GM12878 (cell line): ENCODE measurements around the gene CEP97. TPM values are rescaled to one million over a fixed set of nuclear protein-coding genes. Genes with fewer than 3 reads are reported as not detected.

Source experiments
- ATAC-seq: fragments of 200-7000 bp; cut with Tn5 transposase; 3 replicates; pipeline ENCODE4 v1.9.1; 2020; ENCODE audit warnings: mild to moderate bottlenecking, moderate library complexity
- BruUV-seq: library from RNA; stranded (reverse); fragments of 400-500 nt; replicated peaks from 2 replicates; lab custom pipeline; 2021; lab: Mats Ljungman, UMichigan
- CTCF ChIA-PET: fragments of 300-600 bp; sonication (Branson Sonifier 250); formaldehyde crosslinking; extraction: SDS; loops from one replicate; lab custom pipeline; 2021; ENCODE audit warnings: inconsistent platforms; lab: Yijun Ruan, JAX
- POLR2A ChIA-PET: fragments of 350-600 bp; formaldehyde crosslinking; extraction: SDS; loops from one replicate; lab custom pipeline; 2021; ENCODE audit warnings: inconsistent platforms; lab: Charles Lee
- RAD21 ChIA-PET: fragments of 300-600 bp; sonication (Branson Sonifier 250); formaldehyde crosslinking; loops from one replicate; lab custom pipeline; 2023; ENCODE audit warnings: antibody characterized with exemption; ENCODE audit not compliant: unreplicated experiment; lab: Charles Lee
- SMC1A ChIA-PET: fragments of 300-600 bp; sonication (Branson Sonifier 250); formaldehyde crosslinking; loops from one replicate; lab custom pipeline; 2023; ENCODE audit not compliant: unreplicated experiment, uncharacterized antibody; lab: Charles Lee
- DNase-seq: peaks from one replicate; pipeline ENCODE4 v3.0.0-alpha.2; 2011; ENCODE audit warnings: low read depth, low spot score
- FAIRE-seq: peaks from 3 replicates; lab custom pipeline; 2011; peaks lifted over from hg19 to GRCh38; lab: Jason Lieb, UNC
- H2AFZ ChIP-seq: 2 replicates; pipeline ENCODE4 v1.6.0; 2011; ENCODE audit warnings: low read depth, low read length, control low read depth; ENCODE audit not compliant: control insufficient read depth
- H3K27ac ChIP-seq: 2 replicates; pipeline ENCODE4 v1.5.1; 2011; ENCODE audit warnings: control low read depth; ENCODE audit not compliant: control insufficient read depth, insufficient read depth
- H3K27me3 ChIP-seq, 2 experiments: replicated peaks in 1 of 2; 2 replicates each; pipeline versions ENCODE4 v1.6.0 to v1.6.1; 2011; ENCODE audit warnings: low read length in 1 of 2; ENCODE audit not compliant: control insufficient read depth in 2 of 2, insufficient read depth in 2 of 2
- H3K36me3 ChIP-seq, 2 experiments: 2 replicates each; pipeline ENCODE4 v1.5.1; 2011; ENCODE audit warnings: low read length in 1 of 2; ENCODE audit not compliant: control insufficient read depth in 2 of 2, insufficient read depth in 2 of 2
- H3K4me1 ChIP-seq: 2 replicates; pipeline ENCODE4 v1.6.1; 2011; ENCODE audit warnings: mild to moderate bottlenecking, low read length, moderate library complexity, mixed read lengths; ENCODE audit not compliant: control insufficient read depth, insufficient read depth
- H3K4me2 ChIP-seq: 2 replicates; pipeline ENCODE4 v1.6.0; 2011; ENCODE audit warnings: control low read depth; ENCODE audit not compliant: control insufficient read depth, insufficient read depth
- H3K4me3 ChIP-seq: fragments of 200-600 bp; sonication (generic); 2 replicates; pipeline ENCODE4 v1.5.1; 2016
- H3K79me2 ChIP-seq: 2 replicates; pipeline ENCODE4 v1.6.0; 2011; ENCODE audit warnings: low read length; ENCODE audit not compliant: control insufficient read depth, insufficient read depth
- H3K9ac ChIP-seq: 2 replicates; pipeline ENCODE4 v1.8.0; 2011; ENCODE audit warnings: low read length, control low read depth, mixed read lengths; ENCODE audit not compliant: control insufficient read depth, insufficient read depth
- H3K9me3 ChIP-seq: replicated peaks from 3 replicates; pipeline ENCODE4 v1.5.1; 2011; ENCODE audit warnings: mild to moderate bottlenecking, low read length; ENCODE audit not compliant: control insufficient read depth, insufficient read depth
- H4K20me1 ChIP-seq: 2 replicates; pipeline ENCODE4 v1.6.0; 2011; ENCODE audit not compliant: control insufficient read depth, insufficient read depth
- BRCA1 ChIP-seq: IDR thresholded peaks from 2 replicates; pipeline ENCODE4 v1.6.1; 2011; ENCODE audit warnings: low read depth, low read length, improper control_type of control experiment
- CBX5 ChIP-seq: sonication (generic); IDR thresholded peaks from 2 replicates; pipeline ENCODE4 v1.6.1; 2016; ENCODE audit warnings: low read depth, moderate library complexity, mild to moderate bottlenecking, inconsistent platforms
- E2F8 ChIP-seq: fragments of 450-650 bp; IDR thresholded peaks from 2 replicates; pipeline ENCODE4 v1.6.1; 2018; ENCODE audit warnings: mild to moderate bottlenecking, low read depth, moderate library complexity; ENCODE audit not compliant: partially characterized antibody
- EP300 ChIP-seq, 2 experiments: fragments of 150-350 bp in 1 of 2; IDR thresholded peaks; 2 replicates each; pipeline ENCODE4 v1.6.1; 2011 to 2012; ENCODE audit warnings: low read depth in 2 of 2, low read length in 2 of 2, borderline replicate concordance in 1 of 2, improper control_type of control experiment in 1 of 2, inconsistent platforms in 1 of 2; ENCODE audit not compliant: control insufficient read depth in 1 of 2
- HCFC1 ChIP-seq: fragments of 150-350 bp; IDR thresholded peaks from 2 replicates; pipeline ENCODE4 v1.6.1; 2014; ENCODE audit warnings: low read length
- RAD51 ChIP-seq: fragments of 450-650 bp; IDR thresholded peaks from 2 replicates; pipeline ENCODE4 v1.6.1; 2016; ENCODE audit warnings: moderate library complexity, mild to moderate bottlenecking, inconsistent platforms
- SIN3A ChIP-seq: IDR thresholded peaks from 2 replicates; pipeline ENCODE4 v1.6.1; 2012; ENCODE audit warnings: low read depth, low read length, improper control_type of control experiment
- SP1 ChIP-seq: IDR thresholded peaks from one replicate; pipeline ENCODE4 v1.6.1; 2011; ENCODE audit warnings: low read depth, low read length
- STAT3 ChIP-seq: IDR thresholded peaks from 2 replicates; pipeline ENCODE4 v1.6.1; 2011; ENCODE audit warnings: low read depth, low read length, improper control_type of control experiment
- TARDBP ChIP-seq: IDR thresholded peaks from 2 replicates; pipeline ENCODE4 v1.6.1; 2016; ENCODE audit warnings: borderline replicate concordance
- YY1 ChIP-seq: IDR thresholded peaks from 2 replicates; pipeline ENCODE4 v1.6.1; 2011; ENCODE audit warnings: low read depth, mild to moderate bottlenecking, low read length
- ZNF24 ChIP-seq: fragments of 450-650 bp; IDR thresholded peaks from 2 replicates; pipeline ENCODE4 v1.6.1; 2017; ENCODE audit warnings: antibody characterized with exemption, mild to moderate bottlenecking
- ZNF592 ChIP-seq: fragments of 450-650 bp; IDR thresholded peaks from 2 replicates; pipeline ENCODE4 v1.6.1; 2017; ENCODE audit warnings: mild to moderate bottlenecking, moderate library complexity
- WGBS: methylation state at CpG from one replicate; pipeline ENCODE4 v1.1.6; 2016; ENCODE audit warnings: low lambda C conversion rate; ENCODE audit not compliant: insufficient replicate concordance, insufficient coverage; ENCODE audit errors: missing lambda C conversion rate; 5-methylcytosine and 5-hydroxymethylcytosine counted together
- in situ Hi-C: fragments of 300-500 bp; cut with MboI; formaldehyde crosslinking; loops from 9 replicates; pipeline ENCODE4 v1.14.3; 2018; ENCODE audit warnings: mixed read lengths
- intact Hi-C: fragments of 100-400 bp; cut with micrococcal nuclease; formaldehyde crosslinking; loops from one replicate; pipeline ENCODE4 v1.14.2; 2022; ENCODE audit not compliant: unreplicated experiment
- polyA plus RNA-seq, 11 experiments: library from polyadenylated mRNA; depleted of rRNA in 4 of 11; unstranded in 6 of 11; stranded (reverse) in 5 of 11; fragments of >200 nt; fragmentation: Nextera tagmentation in 4 of 11; fragmentation: Illumina TruSeq in 1 of 11; extraction: Ambion mirVana in 4 of 11; extraction: Trizol in 1 of 11; gene quantifications; 1 replicate in 1 of 11; 2 replicates in 10 of 11; pipeline versions ENCODE4 v1.2.1 to v1.2.3, GENCODE V29; 2011 to 2016; ENCODE audit warnings: inconsistent platforms in 2 of 11, missing spikeins in 2 of 11, low read depth in 1 of 11
- total RNA-seq, 4 experiments: library from RNA; depleted of rRNA in 3 of 4; stranded (reverse); fragments of >200 nt in 3 of 4; fragmentation: Illumina TruSeq in 1 of 4; extraction: Trizol in 1 of 4; gene quantifications; 2 replicates each; pipeline versions ENCODE4 v1.2.1 to v1.2.3, GENCODE V29; 2013 to 2021
- TF ChIP-seq, protein P1 (sequence below): IDR thresholded peaks from 2 replicates; pipeline ENCODE4 v1.6.1; 2012; ENCODE audit warnings: low read depth, low read length, improper control_type of control experiment

The CEP97 gene
- total and polyA plus RNA-seq, 10 of the 15 experiments (the other 5 are each of a cell fraction or from before 2014, with no cell fraction given), result 1.9 to 13.7 (median 5.8) TPM

DNA sequence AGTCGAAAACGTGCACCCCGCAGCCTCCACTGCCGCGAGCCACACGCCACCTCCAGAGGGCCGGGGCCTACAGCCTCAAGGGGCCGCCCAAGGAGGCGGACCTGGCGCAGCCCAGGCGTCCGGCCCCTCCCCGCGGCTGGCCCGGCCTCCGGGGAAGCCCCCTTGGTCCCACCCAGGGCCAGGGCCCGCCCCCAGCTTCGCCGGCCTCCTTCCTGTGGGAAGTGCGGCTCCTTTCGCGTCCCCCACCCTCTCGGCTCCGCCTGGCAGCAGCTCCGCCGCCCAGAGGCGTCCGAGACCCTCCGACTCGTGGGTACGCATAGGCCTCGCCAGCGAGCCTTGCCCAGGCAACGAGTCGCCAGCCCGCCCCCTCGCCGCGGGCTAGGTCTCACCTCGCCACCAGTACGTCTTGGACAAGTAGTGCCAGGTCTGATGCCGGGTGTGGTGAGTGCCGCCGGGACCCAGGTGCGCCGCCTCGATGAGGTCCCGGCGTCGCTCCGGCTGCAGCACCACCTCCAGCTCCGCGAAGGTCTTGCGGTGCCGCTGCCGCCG lies 48.1 kb upstream of the CEP97 start:
- Histone ChIP-seq H4K20me1 (no peaks in the 10 kb centered on the region), H3K4me3 (peak overlapping the region; percentile 67), H3K9ac (peak overlapping the region; percentile 90), H3K9me3 (no peaks in the 10 kb centered on the region), H3K27me3 (no peaks in the 10 kb centered on the region), H3K27ac (peak overlapping the region; percentile 86), H2AFZ (peak overlapping the region; percentile 84), H3K79me2 (peaks cover 47% of the 10 kb centered on the region), H3K36me3 (peaks cover 3 to 13% of the 10 kb centered on the region in 2 experiments; a peak in 2 of 4 replicates), H3K4me1 (no peaks in the 10 kb centered on the region), H3K4me2 (peak overlapping the region; percentile 23; the same call in 1 of the 2 replicates)
- BruUV-seq, result no TSS peak
- ChIA-PET SMC1A (interaction anchor here (0.6 to 2.5 kb wide), 5 partner anchors 10 to 103 kb away, joined by 3 to 11 read pairs (median 3); partner anchors contain the start of gene RPL24), CTCF (interaction anchor here (0.6 to 2.4 kb wide), 3 partner anchors 9 to 527 kb away, joined by 3 to 13 read pairs (median 4); no protein-coding TSS in a partner anchor), RAD21 (interaction anchor here (0.5 to 2.2 kb wide), 5 partner anchors 10 to 549 kb away, joined by 4 to 10 read pairs (median 7); partner anchors contain the start of genes CEP97, PCNP and RPL24), POLR2A (interaction anchor here (0.5 to 4.9 kb wide), 10 partner anchors 9 to 1179 kb away, joined by 3 to 46 read pairs (median 4); partner anchors contain the start of genes CEP97, PCNP and RPL24)
- ATAC-seq, result peak; percentile 94
- in situ Hi-C loops, result no loop called here
- 2% methylated on average over 55 of the region's 57 CpGs for WGBS
- no peak for FAIRE-seq
- intact Hi-C loops, result loop anchor here (2.0 to 5.0 kb wide), 3 partner anchors 49 to 266 kb away; partner anchors contain the start of genes CEP97 and SENP7
- DNase-seq, result peak; percentile 66
- TF ChIP-seq CBX5, result no peak
- TF ChIP-seq HCFC1, result peak; percentile 60; the same call in 1 of the 2 replicates
- TF ChIP-seq E2F8, result no peak
- TF ChIP-seq BRCA1, result no peak
- TF ChIP-seq EP300 (IDR thresholded peaks at IDR 0.05; ENCODE audit: borderline replicate concordance in 1 of 2, control insufficient read depth in 1 of 2, low read depth in 2 of 2, low read length in 2 of 2), result no peak
- no peak for TF ChIP-seq TARDBP
- TF ChIP-seq RAD51, result no peak
- TF ChIP-seq ZNF24, result no peak
- TF ChIP-seq, protein P1, sequence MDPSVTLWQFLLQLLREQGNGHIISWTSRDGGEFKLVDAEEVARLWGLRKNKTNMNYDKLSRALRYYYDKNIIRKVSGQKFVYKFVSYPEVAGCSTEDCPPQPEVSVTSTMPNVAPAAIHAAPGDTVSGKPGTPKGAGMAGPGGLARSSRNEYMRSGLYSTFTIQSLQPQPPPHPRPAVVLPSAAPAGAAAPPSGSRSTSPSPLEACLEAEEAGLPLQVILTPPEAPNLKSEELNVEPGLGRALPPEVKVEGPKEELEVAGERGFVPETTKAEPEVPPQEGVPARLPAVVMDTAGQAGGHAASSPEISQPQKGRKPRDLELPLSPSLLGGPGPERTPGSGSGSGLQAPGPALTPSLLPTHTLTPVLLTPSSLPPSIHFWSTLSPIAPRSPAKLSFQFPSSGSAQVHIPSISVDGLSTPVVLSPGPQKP, result no peak
- TF ChIP-seq SP1, result no peak
- TF ChIP-seq ZNF592, result no peak
- TF ChIP-seq YY1, result peak; percentile 68
- TF ChIP-seq STAT3, result no peak
- no peak; the same call in none of the 2 replicates for TF ChIP-seq SIN3A
